SJSA1 (cell line): ENCODE data around the gene SIK2. TPM values are rescaled to one million over a fixed set of nuclear protein-coding genes. Genes with fewer than 3 reads are reported as not detected.

Experiments
- DNase-seq, 2 experiments: peaks; one replicate each; pipeline ENCODE4 v3.0.0-alpha.2; 2015 to 2020; ENCODE audit warnings: low spot score in 2 of 2, low read depth in 1 of 2
- H3K27ac ChIP-seq: fragments of 250-450 bp; sonication (Bioruptor Pico); 2 replicates; pipeline ENCODE4 v1.5.1; 2020; ENCODE audit warnings: mild to moderate bottlenecking, moderate library complexity
- H3K27me3 ChIP-seq: fragments of 250-450 bp; sonication (Bioruptor Pico); replicated peaks from 2 replicates; pipeline ENCODE4 v1.5.1; 2020; ENCODE audit warnings: mild to moderate bottlenecking, moderate library complexity
- H3K36me3 ChIP-seq: fragments of 250-450 bp; sonication (Bioruptor Pico); 2 replicates; pipeline ENCODE4 v1.5.1; 2020; ENCODE audit warnings: mild to moderate bottlenecking
- H3K4me1 ChIP-seq: fragments of 250-450 bp; sonication (Bioruptor Pico); replicated peaks from 2 replicates; pipeline ENCODE4 v1.6.1; 2021; ENCODE audit warnings: mild to moderate bottlenecking
- H3K4me3 ChIP-seq: fragments of 250-450 bp; sonication (Bioruptor Pico); 2 replicates; pipeline ENCODE4 v1.5.1; 2020; ENCODE audit warnings: mild to moderate bottlenecking
- H3K9me3 ChIP-seq: fragments of 250-450 bp; sonication (Bioruptor Pico); replicated peaks from 2 replicates; pipeline ENCODE4 v1.5.1; 2020; ENCODE audit warnings: mild to moderate bottlenecking
- total RNA-seq: library from RNA; depleted of rRNA; stranded (reverse); fragments of >200 nt; shearing (Covaris generic); gene quantifications from 2 replicates; pipeline ENCODE4 v1.2.3, GENCODE V29; 2014; rRNA removed

The SIK2 gene
- total RNA-seq, result 5.6 and 9.6 TPM in 2 replicates

DNA sequence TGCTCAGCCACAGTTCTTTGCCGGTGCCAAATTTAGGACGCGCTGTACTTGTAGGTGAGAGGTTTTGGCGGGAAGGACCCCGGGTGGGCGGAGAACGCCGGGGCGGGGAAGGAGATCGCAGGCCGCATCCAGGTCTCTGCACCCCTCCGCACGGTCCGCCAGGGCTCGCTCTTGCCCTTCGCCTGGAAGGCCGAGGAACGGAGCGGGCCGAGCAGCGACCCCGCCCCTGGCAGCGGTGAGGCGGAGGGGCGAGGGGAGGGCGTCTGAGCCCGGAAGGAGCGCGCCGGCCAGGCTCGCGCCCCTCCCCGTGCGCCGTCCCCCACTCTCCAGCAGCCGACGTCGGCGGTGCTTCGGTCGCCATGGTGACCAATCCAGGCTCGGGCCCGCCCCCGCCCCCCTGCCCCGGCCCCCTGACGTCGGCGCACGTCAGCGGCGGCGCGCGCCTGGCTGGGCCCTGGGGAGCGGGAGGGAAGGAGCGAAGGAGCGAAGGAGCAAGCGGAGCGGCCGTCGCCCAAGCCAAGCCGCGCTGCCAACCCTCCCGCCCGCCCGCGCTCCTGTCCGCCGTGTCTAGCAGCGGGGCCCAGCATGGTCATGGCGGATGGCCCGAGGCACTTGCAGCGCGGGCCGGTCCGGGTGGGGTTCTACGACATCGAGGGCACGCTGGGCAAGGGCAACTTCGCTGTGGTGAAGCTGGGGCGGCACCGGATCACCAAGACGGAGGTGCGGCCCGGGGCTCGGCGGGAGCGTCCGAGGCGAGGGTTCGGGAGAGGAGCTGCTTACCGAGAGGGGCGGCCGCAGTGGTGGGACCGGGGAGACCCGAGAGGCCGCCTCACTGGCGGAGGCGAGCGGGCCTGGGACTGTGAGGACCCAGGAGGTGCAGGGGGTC, at the start of gene SIK2:
SIK2 (plus strand) TSS at position 471 of the 886 bp plus-strand sequence; CDS start at position 586, 115 bp downstream.
- Histone ChIP-seq H3K4me3 (peak within 1 kb of the TSS; percentile 81), H3K27me3 (no peaks in the 10 kb centered on the region), H3K36me3 (peaks cover 3% of the 10 kb centered on the region), H3K27ac (peak within 1 kb of the TSS; percentile 86), H3K4me1 (peaks cover 20% of the 10 kb centered on the region), H3K9me3 (no peaks in the 10 kb centered on the region)
- DNase-seq, result peak; percentile 89 to 92

DNA sequence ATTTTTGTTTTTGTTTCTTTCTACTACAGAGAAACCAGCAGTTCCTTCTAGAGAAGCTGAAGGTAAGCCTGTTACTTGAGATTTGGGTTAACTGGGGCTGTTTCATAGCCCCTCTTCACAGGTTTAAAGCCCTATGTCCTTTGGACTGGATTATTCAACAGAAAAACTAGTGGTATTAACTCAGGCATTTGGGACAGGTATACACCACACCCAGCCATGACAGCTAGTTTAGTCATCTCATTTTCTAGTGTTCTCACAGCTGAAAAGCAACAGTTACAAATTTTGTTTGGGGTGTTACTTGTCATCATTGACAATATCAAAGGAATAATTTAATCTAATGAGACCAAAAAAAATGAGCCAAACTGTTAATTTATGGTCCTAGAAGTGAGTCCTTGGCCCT, 47.7 kb upstream of the SIK2 start:
- Histone ChIP-seq H3K4me3 (no peak overlapping the region), H3K27ac (peak overlapping the region; percentile 40), H3K36me3 (peaks cover 57% of the 10 kb centered on the region), H3K9me3 (no peaks in the 10 kb centered on the region), H3K4me1 (peaks cover 46% of the 10 kb centered on the region), H3K27me3 (no peaks in the 10 kb centered on the region)
- no peak for DNase-seq

DNA sequence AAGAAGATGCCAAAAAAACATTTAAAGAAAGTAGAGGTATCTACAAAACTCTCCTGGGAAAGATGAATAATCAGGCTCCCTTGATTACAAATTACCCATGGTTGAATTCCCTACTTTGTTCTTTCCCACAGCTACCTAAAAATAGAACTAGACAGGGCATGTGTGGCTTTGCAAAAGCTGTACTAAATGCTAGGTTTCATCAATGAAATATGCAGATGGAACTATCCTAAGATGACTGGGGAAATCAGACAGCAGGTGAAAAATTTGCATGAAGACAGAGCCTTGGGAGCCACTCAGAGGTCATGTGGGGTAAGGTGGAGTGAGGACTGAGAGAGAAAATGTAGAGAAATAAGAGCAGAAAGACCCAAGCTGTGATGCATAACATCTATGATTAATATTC, 47.0 kb upstream of the SIK2 start:
- peaks cover 58% of the 10 kb centered on the region for H3K36me3 ChIP-seq
- no peak overlapping the region for H3K4me3 ChIP-seq
- DNase-seq, result no peak
- peaks cover 53% of the 10 kb centered on the region for H3K4me1 ChIP-seq
- no peaks in the 10 kb centered on the region for H3K9me3 ChIP-seq
- H3K27ac ChIP-seq, result no peak overlapping the region
- H3K27me3 ChIP-seq, result no peaks in the 10 kb centered on the region

DNA sequence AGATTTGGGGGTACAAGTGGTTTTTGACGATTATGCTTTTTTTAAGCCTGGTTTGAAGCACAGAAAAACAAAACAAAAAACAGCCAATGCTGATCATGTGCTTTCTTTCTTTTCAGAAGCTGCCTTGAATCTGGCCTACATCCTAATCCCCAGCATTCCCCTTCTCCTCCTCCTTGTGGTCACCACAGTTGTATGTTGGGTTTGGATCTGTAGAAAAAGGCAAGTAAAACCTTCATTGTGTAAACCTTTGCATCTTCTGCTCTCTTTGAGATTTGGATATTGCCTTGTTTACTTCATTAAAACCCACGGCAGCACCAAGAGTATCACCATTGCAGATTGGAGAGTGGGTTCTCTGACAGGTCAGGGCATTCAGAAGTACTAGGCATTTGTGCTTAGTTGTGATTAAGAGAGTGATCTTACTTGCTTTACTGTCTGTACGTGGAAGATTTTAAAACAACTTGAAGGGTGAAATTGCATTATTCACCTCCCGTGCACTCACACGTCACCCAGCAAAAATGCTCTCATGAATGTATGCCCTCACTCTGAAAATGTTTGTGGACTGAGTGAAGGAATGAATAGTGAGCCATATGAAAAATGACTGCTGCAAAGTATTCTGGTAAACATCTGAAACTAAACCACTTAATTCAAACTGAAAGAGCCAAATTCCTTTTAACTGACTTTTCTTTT, 44.7 kb upstream of the SIK2 start:
- Histone ChIP-seq H3K36me3 (peaks cover 68% of the 10 kb centered on the region), H3K4me1 (peaks cover 76% of the 10 kb centered on the region), H3K4me3 (no peak overlapping the region), H3K27ac (peak overlapping the region; percentile 96), H3K9me3 (no peaks in the 10 kb centered on the region), H3K27me3 (no peaks in the 10 kb centered on the region)
- peak; percentile 75 to 93 for DNase-seq

DNA sequence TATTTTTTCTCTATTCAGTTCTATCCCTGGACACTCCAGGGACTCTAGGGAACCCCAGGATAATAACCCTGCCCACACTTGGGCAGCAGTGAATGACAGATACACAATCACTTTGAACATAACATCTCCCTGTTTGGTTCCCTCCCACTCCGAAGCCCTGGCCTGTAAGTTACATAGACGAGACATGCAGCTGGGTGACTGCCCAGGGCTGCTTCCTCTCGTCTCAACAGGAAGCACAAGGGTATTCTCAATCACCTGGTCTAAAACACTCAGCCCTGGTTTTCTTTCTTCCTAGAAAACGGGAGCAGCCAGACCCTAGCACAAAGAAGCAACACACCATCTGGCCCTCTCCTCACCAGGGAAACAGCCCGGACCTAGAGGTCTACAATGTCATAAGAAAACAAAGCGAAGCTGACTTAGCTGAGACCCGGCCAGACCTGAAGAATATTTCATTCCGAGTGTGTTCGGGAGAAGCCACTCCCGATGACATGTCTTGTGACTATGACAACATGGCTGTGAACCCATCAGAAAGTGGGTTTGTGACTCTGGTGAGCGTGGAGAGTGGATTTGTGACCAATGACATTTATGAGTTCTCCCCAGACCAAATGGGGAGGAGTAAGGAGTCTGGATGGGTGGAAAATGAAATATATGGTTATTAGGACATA, 42.3 kb upstream of the SIK2 start:
- no peaks in the 10 kb centered on the region for H3K27me3 ChIP-seq
- H3K4me3 ChIP-seq, result no peak overlapping the region
- no peak for DNase-seq
- H3K36me3 ChIP-seq, result peaks cover 66% of the 10 kb centered on the region
- H3K27ac ChIP-seq, result peak overlapping the region; percentile 97
- peaks cover 81% of the 10 kb centered on the region for H3K4me1 ChIP-seq
- no peaks in the 10 kb centered on the region for H3K9me3 ChIP-seq

DNA sequence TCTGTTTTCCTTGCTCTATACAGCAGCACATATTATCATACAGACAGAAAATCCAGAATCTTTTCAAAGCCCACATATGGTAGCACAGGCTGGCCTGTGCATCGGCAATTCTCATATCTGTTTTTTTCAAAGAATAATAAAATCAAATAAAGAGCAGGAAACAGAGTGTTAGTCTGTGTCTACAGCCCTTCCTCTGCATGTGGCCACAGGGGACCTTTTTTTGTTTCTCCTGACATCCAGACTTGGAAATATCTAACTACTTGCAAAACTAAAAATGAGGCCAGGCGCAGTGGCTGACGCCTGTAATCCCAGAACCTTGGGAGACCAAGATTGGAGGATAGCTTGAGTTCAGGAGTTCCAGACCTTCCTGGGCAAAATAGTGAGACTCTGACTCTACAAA, 41.4 kb upstream of the SIK2 start:
- Histone ChIP-seq H3K4me3 (no peak overlapping the region), H3K27ac (peak overlapping the region; percentile 97), H3K9me3 (no peaks in the 10 kb centered on the region), H3K36me3 (peaks cover 57% of the 10 kb centered on the region), H3K27me3 (no peaks in the 10 kb centered on the region), H3K4me1 (peaks cover 82% of the 10 kb centered on the region)
- no peak for DNase-seq

DNA sequence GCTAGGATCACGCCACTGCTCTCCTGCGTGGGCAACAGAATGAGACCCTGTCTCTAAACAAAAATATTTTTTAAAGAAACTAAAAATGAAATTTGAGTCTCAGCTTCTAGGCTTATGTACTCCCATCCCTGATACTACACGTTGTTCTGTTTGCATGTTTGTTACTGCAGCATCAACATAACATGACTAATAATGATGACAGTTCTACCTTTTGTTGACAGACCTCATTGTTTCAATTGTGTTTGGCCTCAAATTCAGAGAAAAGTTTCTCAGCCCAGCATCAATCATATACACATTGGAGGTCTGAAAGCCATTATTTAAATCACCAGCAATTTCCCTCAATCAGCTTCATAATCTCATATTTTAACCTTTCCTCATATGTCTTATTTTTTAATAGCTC, 40.9 kb upstream of the SIK2 start:
- Histone ChIP-seq H3K27ac (peak overlapping the region; percentile 97), H3K4me3 (no peak overlapping the region), H3K9me3 (no peaks in the 10 kb centered on the region), H3K36me3 (peaks cover 52% of the 10 kb centered on the region), H3K27me3 (no peaks in the 10 kb centered on the region), H3K4me1 (peaks cover 82% of the 10 kb centered on the region)
- no peak for DNase-seq

DNA sequence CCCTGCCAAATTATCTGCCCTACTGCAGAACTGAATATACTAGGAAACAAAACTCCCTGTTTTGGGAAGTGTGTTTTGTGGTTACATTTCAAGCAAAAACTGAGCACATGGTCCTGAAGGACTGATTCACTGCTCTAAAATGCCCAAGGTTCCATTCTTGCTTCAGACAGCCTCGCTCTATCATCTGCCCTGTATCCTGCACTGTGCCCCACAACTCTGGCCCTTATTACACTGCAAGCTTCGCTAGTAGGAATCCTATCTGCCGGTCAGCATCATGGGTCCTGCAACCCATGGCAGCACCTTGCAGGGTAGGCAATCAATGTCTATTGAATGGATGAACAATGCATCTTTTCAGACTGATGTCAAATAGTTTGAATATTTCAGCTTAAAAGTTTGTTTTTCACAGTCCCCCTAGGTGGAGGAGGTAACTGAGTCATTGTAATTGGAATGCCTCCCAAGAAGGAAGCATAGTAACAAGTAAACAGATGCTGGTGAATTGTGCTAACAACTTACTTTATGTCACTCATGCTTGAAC, 40.4 kb upstream of the SIK2 start:
- DNase-seq, result peak; percentile 73 to 78
- H3K27me3 ChIP-seq, result no peaks in the 10 kb centered on the region
- H3K4me1 ChIP-seq, result peaks cover 76% of the 10 kb centered on the region
- H3K9me3 ChIP-seq, result no peaks in the 10 kb centered on the region
- H3K27ac ChIP-seq, result peak overlapping the region; percentile 97
- no peak overlapping the region for H3K4me3 ChIP-seq
- H3K36me3 ChIP-seq, result peaks cover 47% of the 10 kb centered on the region

DNA sequence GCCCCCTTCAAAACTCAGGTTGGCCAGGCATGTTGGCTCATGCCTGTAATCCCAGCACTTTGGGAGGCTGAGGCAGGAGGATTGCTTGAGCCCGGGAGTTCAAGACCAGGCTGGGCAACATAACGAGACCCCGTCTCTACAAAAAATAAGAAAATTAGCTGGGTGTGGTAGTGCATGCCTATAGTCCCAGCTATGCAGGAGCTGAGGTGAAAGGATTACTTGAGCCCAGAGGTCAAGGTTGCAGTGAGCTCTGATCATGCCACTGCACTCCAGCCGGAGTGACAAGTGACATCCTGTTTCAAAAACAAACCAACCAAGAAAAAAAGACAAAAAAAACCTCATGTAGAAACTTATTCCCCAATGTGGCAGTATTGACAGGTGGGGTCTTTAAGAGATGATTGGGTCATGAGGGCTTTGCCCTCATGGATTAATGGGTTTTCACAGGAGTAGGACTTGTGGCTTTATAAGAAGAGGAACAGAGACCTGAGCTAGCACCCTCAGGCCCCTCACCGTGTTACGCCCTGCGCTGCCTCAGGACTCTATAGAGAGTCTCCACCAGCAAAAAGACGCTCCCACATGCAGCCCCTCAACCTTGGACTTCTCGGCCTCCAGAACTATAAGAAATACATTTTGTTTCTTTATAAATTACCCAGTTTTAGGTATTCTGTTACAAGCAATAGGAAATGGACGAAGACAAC, 39.4 kb upstream of the SIK2 start:
- Histone ChIP-seq H3K4me3 (no peak overlapping the region), H3K4me1 (peaks cover 68% of the 10 kb centered on the region), H3K27me3 (no peaks in the 10 kb centered on the region), H3K27ac (peak overlapping the region; percentile 97), H3K36me3 (peaks cover 46% of the 10 kb centered on the region), H3K9me3 (no peaks in the 10 kb centered on the region)
- no peak for DNase-seq

DNA sequence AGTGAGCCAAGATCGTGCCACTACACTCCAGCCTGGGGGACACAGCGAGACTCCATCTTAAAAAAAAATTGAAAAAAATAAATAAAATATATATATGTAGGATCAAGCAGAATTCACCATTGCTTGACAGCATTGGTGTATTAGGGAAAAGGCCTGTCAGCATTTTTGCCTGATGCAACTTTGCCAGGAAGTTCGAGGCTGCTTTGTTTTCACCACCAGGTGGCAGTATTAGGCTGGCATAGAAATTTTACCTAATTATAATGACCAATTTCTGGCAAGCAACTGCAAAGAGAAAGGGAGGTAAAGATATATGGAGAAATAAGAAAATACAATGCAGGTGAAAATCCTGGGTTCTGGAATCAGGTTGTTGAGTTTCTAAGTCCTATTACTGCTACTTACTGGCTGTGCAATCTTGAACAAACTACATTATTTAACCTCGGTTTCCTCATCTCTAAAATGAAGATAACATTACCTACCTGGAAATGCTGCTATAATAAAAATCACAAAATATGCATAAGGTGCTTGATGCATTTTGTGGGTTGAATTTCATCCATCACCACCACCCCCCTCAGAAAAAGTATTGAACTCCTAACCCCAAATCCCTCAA, 37.0 kb upstream of the SIK2 start:
- Histone ChIP-seq H3K36me3 (peaks cover 30% of the 10 kb centered on the region), H3K27ac (peak overlapping the region; percentile 56), H3K27me3 (no peaks in the 10 kb centered on the region), H3K9me3 (no peaks in the 10 kb centered on the region), H3K4me3 (no peak overlapping the region), H3K4me1 (peaks cover 66% of the 10 kb centered on the region)
- DNase-seq, result peak; percentile 58 to 61

DNA sequence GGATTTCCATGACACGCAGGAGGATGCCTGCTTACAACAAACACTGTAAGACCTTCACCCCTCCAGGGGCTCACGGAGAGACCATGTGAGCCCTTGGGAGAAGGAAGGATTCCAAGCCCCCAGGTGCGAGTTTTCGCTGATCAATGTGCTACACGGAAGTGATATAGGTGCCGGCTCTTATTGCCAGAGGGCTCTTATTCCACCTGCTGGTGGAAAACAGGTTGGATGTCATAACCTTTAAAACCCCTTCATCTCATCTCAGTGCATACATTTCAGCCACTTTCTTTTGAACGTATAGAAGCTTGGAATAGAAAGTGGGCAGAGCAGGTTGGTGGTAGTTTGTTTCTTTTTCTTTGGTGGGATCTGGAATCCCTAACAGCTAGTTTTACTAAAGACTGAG, 35.9 kb upstream of the SIK2 start:
- DNase-seq, result no peak
- Histone ChIP-seq H3K27ac (no peak overlapping the region), H3K4me3 (no peak overlapping the region), H3K36me3 (peaks cover 19% of the 10 kb centered on the region), H3K4me1 (peaks cover 66% of the 10 kb centered on the region), H3K9me3 (no peaks in the 10 kb centered on the region), H3K27me3 (no peaks in the 10 kb centered on the region)

DNA sequence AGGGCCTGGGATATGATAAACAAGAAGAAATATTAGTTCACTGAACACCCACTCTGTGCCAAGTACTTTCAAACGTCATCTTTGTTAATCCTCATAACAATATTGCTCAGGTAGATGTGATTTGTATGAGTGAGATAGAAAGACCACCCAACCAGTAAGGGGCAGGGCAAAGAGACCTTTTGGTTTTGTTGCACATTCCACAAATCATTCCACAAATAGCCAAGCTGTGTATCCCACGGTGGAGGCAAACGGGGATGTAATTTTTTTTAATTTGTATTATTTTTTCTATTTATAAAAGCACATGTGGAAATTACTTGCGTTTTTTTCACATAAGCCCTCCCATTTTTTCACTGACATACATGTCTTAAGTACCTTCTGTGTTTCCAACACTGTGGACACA, 32.8 kb upstream of the SIK2 start:
- DNase-seq, result peak; percentile 69 to 92

DNA sequence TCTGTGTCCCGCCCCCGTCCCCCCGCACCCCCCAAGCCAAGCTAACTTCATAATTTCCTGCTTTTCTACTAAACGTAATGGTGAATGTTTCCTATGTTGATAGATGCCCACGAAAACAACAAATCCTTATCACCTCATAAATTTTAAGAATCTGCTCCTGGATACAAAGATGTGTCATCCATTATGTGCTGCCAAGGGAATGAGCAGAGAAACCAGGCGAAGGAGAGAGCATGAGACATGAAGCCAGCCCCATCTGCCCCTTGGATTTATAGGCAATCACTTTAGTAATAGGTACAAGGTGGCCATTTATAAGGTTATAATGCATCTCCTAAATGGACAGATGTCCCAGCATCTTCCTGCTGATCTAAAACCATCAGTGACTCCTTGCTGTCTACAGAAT, 31.5 kb upstream of the SIK2 start:
- H3K36me3 ChIP-seq, result no peaks in the 10 kb centered on the region
- H3K27ac ChIP-seq, result peak overlapping the region; percentile 96
- H3K4me3 ChIP-seq, result no peak overlapping the region
- H3K9me3 ChIP-seq, result no peaks in the 10 kb centered on the region
- H3K4me1 ChIP-seq, result peaks cover 61% of the 10 kb centered on the region
- no peak for DNase-seq
- H3K27me3 ChIP-seq, result no peaks in the 10 kb centered on the region

More for the DNA sequence above, 32.8 kb upstream of the SIK2 start:
- Histone ChIP-seq H3K36me3 (0 out of 2 replicates have a peak, but pooled peaks cover 2% of the 10 kb centered on the region), H3K4me1 (peaks cover 68% of the 10 kb centered on the region), H3K27me3 (no peaks in the 10 kb centered on the region), H3K9me3 (no peaks in the 10 kb centered on the region), H3K27ac (peak overlapping the region; percentile 96), H3K4me3 (no peak overlapping the region)
